HG02885 (cell line): ENCODE results near the gene INHA.

Experiments
- ATAC-seq: cut with Tn5 transposase; IDR thresholded peaks from one replicate; pipeline ENCODE4 v1.9.1; 2021; ENCODE audit warnings: mild to moderate bottlenecking; ENCODE audit not compliant: unreplicated experiment, poor library complexity

INHA gene

GRCh38 chr2:219557320-219557719 lies 14.8 kb upstream of the INHA start:
- no peak for ATAC-seq

GRCh38 chr2:219557791-219558785 lies 14.0 kb upstream of the INHA start:
- no peak for ATAC-seq

GRCh38 chr2:219559156-219559915 lies 12.8 kb upstream of the INHA start:
- no peak for ATAC-seq

- no peak for ATAC-seq
Observed at GRCh38 chr2:219560037-219560892, 11.8 kb upstream of the INHA start.

GRCh38 chr2:219560893-219561178 lies 11.3 kb upstream of the INHA start:
- no peak for ATAC-seq

- ATAC-seq: no peak
Observed at GRCh38 chr2:219561179-219562048, 10.7 kb upstream of the INHA start.

GRCh38 chr2:219562049-219563020 lies 9.8 kb upstream of the INHA start:
- ATAC-seq: no peak

- ATAC-seq: no peak
Observed at GRCh38 chr2:219563271-219563928, 8.7 kb upstream of the INHA start.

- ATAC-seq: no peak
Observed at GRCh38 chr2:219565130-219566080, 6.7 kb upstream of the INHA start.

- no peak for ATAC-seq
Observed at GRCh38 chr2:219566640-219567039, 5.5 kb upstream of the INHA start.

- ATAC-seq: no peak
Observed at GRCh38 chr2:219567131-219567530, 5.0 kb upstream of the INHA start.

- ATAC-seq: no peak
Observed at GRCh38 chr2:219567791-219568361, 4.2 kb upstream of the INHA start.

- no peak for ATAC-seq
Observed at GRCh38 chr2:219569041-219569440, 3.1 kb upstream of the INHA start.

GRCh38 chr2:219569635-219570034 lies 2.5 kb upstream of the INHA start:
- ATAC-seq: no peak

- no peak for ATAC-seq
Observed at GRCh38 chr2:219570194-219570923, 1.8 kb upstream of the INHA start.

GRCh38 chr2:219570924-219571310 lies 1.2 kb upstream of the INHA start:
- ATAC-seq: no peak
